Thyroid gland (tissue), 4 donors: Measurements from ENCODE around the gene ATAT1.

Experiments used
- CTCF ChIP-seq, 6 experiments: fragments of 200-600 bp in 3 of 6; fragments of 450-650 bp in 3 of 6; sonication (generic) in 3 of 6; IDR thresholded peaks; one replicate each; pipeline ENCODE4 v1.5.1; 2016 to 2019; ENCODE audit warnings: antibody characterized with exemption in 6 of 6, mild to moderate bottlenecking in 2 of 6, inconsistent platforms in 1 of 6, moderate library complexity in 1 of 6
- POLR2A ChIP-seq, 2 donors: fragments of 450-650 bp; IDR thresholded peaks; one replicate each; pipeline ENCODE4 v1.6.1; 2017; ENCODE audit warnings: antibody characterized with exemption in 2 of 2, mild to moderate bottlenecking in 2 of 2, moderate library complexity in 1 of 2

- TF ChIP-seq CTCF (IDR thresholded peaks at IDR 0.05), result peak; percentile 90 to 97 (median 94)
- no peak for TF ChIP-seq POLR2A (IDR thresholded peaks at IDR 0.05)
Measured at GRCh38 chr6:30678964-30679726, 52.5 kb downstream of the ATAT1 start.
